ENCODE results near the gene RTL3.

The RTL3 gene, protein sequence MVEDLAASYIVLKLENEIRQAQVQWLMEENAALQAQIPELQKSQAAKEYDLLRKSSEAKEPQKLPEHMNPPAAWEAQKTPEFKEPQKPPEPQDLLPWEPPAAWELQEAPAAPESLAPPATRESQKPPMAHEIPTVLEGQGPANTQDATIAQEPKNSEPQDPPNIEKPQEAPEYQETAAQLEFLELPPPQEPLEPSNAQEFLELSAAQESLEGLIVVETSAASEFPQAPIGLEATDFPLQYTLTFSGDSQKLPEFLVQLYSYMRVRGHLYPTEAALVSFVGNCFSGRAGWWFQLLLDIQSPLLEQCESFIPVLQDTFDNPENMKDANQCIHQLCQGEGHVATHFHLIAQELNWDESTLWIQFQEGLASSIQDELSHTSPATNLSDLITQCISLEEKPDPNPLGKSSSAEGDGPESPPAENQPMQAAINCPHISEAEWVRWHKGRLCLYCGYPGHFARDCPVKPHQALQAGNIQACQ

DNA sequence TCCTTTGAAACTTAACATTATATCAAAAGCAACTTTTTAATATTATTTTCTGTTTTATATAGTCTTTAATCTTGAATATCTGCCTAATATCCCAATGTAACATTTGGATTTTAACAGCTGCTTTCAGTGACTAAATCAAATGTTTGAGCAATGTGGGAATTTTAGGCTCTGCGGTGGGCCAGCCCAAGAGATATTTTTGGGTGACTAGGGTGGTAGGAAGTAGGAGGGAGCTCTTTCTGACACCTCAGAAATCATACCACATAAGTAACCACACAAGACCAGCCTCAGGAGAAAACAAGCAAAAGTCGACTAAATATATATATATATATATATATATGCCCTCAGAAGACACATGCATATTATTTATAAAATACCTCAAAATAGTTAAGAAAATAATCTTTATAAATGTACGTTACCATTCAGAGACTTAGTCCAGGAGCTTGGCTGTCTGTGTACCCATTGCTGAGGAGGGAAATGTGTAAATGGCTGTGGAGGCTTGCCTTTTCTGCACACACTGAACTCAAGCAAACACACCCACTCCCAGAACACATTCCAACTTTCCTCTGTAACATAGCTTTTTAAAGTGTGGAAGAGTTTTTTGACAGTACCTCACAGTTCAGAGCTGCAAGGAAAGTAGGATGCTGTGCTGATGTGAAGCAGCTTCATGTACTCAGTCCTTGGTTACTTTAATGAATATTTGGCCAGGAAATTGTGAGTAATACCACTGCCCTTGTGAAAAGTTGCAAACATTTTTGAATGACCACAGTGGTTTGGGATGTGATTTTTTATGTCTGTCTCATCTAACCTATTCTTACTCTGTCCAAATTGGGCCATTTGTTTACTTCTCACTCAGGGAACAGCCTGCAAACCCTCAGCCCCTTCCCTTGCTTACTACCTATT lies at the start of gene RTL3:
TSS of gene RTL3 (minus strand) at position 484 of the 900 bp plus-strand sequence. CDS start 908 bp downstream, outside the sequence.
- FAIRE-seq (peak; percentile 94), DNase-seq (ENCODE audit: insufficient read length, low spot score) (no peak)
- TF ChIP-seq POLR2A (IDR thresholded peaks at IDR 0.05; ENCODE audit: low read depth, low read length): no peak

DNA sequence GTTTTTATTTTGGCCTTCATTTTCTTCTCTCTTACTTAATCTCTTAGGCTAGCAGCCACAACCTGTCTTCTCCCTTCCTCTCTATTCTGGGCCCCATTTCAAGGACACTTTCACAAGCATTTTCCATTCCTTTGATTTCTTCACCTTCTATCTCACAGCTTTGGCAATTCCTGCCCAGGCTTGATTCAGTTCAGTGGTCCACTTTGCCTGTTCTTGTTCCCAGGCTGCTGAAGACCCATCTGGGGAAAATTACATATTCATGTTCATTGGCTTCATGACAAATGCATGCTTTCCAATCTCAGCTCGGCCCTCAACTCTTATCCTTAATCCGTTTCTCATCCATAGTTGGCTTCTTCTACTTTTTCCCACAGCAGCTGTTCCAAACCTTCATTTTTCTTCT lies 49.7 kb upstream of the RTL3 start:
- TF ChIP-seq POLR2A (IDR thresholded peaks at IDR 0.05; ENCODE audit: low read depth, low read length): no peak
- FAIRE-seq (no peak), DNase-seq (ENCODE audit: insufficient read length, low spot score) (no peak)

DNA sequence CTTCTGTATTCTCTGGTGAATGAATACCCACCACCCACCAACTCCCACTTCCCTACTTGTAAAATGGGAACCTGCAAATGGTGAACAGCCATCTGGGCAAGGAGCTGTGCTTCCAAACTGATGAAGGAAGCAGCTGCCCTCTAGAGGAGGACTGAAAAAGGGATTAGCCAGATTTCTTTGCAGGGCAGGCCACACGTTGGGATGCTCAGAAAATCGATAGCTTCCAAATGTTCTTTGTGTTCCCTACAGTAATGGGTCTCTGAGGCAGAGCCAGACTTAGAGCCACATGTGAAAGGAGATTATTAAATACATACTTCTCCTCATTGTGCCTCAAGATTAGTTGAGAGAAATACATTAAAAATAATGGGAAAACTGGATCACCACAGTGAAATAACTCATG lies 49.1 kb upstream of the RTL3 start:
- DNase-seq (ENCODE audit: insufficient read length, low spot score) (peak; percentile 1), FAIRE-seq (no peak)
- no peak for TF ChIP-seq POLR2A (IDR thresholded peaks at IDR 0.05; ENCODE audit: low read depth, low read length)

DNA sequence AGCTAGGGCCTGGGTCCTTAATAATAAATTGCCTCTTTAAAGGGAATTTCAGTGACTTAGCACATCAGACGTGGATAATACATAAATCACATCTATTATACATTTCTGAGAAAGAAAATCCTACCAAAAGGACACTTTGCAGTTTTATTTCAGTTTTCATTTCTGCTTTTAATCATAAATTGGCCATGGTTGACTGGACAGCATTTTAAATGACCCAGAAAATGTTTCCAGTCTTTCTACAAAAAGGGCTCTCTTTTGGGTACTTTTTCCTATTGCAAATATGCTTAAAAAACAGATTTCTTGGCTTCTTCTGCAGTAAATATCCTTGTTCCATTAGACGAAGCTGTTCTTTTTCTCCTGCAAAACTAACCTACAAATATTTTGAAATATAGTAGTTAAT lies 46.9 kb upstream of the RTL3 start:
- TF ChIP-seq POLR2A (IDR thresholded peaks at IDR 0.05; ENCODE audit: low read depth, low read length): no peak
- FAIRE-seq (no peak), DNase-seq (ENCODE audit: insufficient read length, low spot score) (no peak)

DNA sequence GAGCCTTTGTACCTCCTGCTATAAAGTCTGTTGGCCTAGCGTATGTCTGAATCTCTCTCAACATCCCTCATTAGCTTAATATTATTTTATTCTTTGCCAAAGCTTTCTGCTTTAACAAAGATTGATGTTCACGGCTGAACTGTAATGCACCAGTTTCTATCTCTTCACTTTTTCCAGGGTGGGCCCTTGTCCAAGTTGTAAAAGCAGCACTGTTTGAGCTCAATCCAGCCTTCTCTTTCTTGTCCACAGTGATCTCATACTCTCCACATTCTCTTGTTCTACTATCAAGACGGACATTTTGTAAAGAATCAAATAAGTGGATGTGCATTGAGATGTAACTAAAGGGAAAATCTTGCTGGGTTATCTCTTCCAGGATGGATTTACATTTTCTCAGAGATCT lies 34.4 kb upstream of the RTL3 start:
- FAIRE-seq: no peak
- no peak for TF ChIP-seq POLR2A (IDR thresholded peaks at IDR 0.05; ENCODE audit: low read depth, low read length)
- DNase-seq (ENCODE audit: insufficient read length, low spot score): no peak

DNA sequence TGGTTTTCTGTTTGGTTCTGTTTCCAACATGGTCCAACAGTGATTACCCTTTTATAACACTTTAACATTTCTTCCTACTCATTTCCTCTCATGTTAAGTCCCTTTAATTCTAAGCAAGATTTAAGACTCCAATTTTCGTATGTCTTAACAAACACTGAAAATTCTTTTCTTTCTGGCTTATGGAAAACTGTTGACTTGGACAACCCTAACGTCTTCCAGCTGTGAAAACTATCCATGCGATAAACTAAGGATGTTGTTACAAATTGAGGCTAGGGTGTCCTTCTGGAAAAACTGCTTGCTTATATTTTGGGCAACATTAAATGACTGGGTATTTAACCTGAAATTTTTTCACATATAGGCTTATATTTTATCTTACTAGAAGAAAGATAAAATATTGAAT lies 33.9 kb upstream of the RTL3 start:
- DNase-seq (ENCODE audit: insufficient read length, low spot score) (no peak), FAIRE-seq (no peak)
- TF ChIP-seq POLR2A (IDR thresholded peaks at IDR 0.05; ENCODE audit: low read depth, low read length): no peak

DNA sequence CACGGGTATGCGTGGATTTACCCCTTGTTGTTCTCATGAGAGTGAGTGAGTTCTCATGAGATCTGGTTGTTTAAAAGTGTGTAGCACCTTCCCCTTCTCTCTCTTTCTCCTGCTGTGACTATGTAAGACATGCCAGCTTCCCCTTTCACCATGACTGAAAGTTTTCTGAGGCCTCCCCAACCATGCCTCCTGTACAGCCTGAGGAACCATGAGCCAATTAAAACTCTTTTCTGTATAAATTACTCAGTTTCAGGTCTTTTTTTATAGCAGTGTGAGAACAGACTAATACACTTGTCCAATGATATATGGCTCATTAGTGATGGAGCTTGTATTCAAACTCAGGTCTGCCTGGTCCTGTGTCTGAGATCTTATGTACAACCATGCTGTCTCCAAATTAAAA lies 28.5 kb upstream of the RTL3 start:
- FAIRE-seq: no peak
- no peak for TF ChIP-seq POLR2A (IDR thresholded peaks at IDR 0.05; ENCODE audit: low read depth, low read length)

DNA sequence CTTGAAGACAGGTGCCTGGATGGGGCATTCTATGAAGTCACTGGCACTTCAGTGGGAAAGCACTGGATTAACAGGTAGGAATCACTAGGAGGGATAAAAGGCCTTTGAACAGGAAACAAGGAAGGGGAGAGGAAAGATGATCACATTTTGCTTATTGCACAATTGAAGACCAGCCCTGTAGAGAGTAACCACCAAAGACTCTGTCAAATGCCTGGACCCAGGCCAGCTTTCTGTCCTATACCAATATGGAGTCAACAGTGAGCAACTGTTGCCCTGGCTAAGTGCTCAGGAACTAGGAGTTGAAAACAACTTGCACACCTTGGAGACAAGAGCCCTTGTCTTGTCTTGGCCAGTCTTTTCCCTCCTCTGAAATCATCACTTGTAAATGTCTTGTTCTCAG lies 14.1 kb upstream of the RTL3 start:
- no peak for FAIRE-seq
- no peak for TF ChIP-seq POLR2A (IDR thresholded peaks at IDR 0.05; ENCODE audit: low read depth, low read length)
- no peak for DNase-seq (ENCODE audit: insufficient read length, low spot score)

More for the DNA sequence above, 28.5 kb upstream of the RTL3 start:
- no peak for DNase-seq (ENCODE audit: insufficient read length, low spot score)

DNA sequence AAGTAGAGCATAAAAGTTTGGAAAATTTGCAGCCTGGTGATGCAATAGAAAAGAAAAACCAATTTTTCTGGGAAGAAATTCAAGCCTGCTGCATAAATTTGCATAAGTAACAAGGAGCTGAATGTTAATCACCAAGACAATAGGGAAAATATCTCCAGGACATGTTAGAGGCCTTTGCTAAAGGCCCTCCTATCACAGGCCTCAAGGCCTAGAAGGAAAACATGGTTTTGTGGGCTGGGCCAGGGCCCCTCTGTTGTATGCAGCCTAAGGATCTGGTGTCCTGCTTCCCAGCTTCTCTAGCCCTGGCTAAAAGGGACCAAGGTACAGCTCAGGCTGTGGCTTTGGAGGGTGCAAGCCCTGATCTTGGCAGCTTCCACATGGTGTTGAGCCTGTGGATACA lies 6.2 kb upstream of the RTL3 start:
- no peak for DNase-seq (ENCODE audit: insufficient read length, low spot score)
- TF ChIP-seq POLR2A (IDR thresholded peaks at IDR 0.05; ENCODE audit: low read depth, low read length): no peak
- FAIRE-seq: no peak

DNA sequence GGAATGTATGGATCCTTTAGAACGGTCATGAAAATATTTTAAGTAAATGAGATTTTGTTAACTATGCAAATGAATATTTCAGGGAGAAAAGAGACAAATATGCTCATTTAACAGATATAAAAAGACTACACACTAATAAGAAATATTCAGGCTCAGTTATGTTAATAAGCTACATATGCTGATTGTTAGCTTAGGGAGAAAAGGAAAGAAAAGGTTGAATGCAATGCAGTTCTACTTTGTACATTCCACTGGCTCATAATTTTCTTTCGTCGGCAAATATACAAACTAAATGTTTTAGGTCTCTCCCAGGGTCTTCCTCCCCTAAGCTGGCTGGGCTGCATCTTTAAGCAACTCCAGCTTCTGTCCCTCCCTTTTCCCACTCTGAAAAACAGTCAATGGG lies 2.7 kb upstream of the RTL3 start:
- FAIRE-seq (no peak), DNase-seq (ENCODE audit: insufficient read length, low spot score) (no peak)
- no peak for TF ChIP-seq POLR2A (IDR thresholded peaks at IDR 0.05; ENCODE audit: low read depth, low read length)

DNA sequence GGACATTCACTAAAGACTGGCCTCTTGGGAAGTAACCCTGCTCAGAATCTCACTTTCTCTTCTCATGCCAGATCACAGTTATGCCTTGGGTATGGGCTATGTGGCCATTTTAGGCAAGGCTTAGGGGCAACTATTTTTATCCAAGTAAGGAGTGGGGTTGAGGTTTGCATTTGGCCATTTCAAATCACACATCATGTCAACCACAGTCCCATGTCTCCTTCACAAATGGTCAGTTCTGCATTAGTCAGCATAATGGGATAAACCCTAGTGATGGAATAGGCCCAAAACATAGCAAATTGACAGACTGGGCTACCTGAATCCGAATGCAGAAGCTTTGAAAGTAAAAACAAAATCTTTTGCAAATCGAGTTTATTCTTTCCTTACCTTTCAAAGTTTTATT lies 827 bp upstream of the RTL3 start:
- TF ChIP-seq POLR2A (IDR thresholded peaks at IDR 0.05; ENCODE audit: low read depth, low read length): no peak
- FAIRE-seq: no peak

DNA sequence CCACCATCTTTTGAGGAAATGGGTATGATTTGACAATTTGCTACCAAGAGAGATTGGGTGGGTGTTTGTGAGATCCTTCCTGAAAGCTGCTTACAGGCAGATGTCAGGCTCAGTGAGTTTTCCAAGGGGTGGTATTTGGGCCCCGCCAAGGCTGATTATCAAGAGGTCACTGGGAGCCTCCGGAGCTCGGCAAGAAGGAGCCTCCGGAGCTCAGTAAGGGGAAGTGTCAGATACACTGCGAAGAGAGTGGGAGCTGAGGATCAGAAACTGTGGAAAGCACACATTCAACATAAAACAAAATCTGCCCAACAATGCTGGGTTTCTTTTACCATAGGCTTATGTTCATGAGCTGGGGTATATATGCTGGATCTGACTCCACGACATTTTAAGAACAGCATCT lies 714 bp downstream of the RTL3 start:
- DNase-seq (ENCODE audit: insufficient read length, low spot score) (no peak), FAIRE-seq (no peak)
- no peak for TF ChIP-seq POLR2A (IDR thresholded peaks at IDR 0.05; ENCODE audit: low read depth, low read length)

More for the DNA sequence above, 827 bp upstream of the RTL3 start:
- no peak for DNase-seq (ENCODE audit: insufficient read length, low spot score)

DNA sequence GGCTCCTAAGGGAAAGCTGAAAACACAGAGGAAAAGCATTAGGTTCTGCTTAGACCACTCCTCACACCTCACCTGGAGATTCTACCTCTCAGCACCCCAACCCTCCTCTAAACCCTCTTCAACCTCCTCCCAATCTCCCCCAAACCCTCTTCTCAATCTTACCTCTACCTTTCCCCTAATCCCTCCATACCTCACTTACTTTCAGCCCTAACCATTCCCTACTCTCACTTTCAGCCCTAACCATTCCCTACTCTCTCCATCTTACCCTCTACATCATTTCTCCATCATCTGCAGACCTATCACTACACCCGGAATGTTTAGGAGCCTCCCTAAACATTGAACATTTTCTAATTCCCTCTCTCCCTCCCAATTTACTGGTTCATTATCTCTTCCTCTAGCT lies 3.5 kb downstream of the RTL3 start:
- FAIRE-seq: no peak

DNA sequence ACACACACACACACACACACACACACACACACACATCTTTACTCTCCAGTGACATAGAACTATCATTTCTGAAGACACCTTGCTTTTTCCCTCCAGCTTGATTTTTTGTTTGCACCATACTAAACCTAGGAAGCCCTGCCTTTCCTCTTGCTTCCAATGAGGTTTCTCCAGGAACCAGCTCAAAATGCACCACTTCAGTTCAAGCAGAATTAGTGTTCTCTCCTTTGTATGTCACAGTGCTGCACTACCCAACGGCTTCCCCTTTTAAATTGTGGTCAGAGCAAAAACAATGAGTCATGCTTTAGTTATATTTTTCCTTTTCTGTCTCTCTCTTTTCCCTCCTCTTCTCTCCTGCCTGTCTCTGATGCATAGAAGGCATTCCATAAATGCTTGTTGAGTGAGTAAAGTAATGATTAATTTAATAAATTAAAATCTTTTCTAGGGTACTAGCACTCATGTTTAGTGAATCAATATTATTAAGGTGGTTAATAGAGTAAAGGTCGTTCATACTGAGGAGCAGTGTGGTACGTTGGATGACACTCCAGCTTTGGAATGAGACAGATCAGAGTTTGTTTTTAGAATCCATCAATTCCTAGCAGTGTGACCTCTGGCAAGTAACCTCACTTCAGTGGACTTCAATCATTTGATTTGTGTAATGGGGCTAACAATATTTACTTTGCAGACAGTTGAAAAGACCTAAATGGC lies 5.9 kb downstream of the RTL3 start:
- FAIRE-seq (peak; percentile 80), DNase-seq (ENCODE audit: insufficient read length, low spot score) (no peak)
- no peak for TF ChIP-seq POLR2A (IDR thresholded peaks at IDR 0.05; ENCODE audit: low read depth, low read length)

More for the DNA sequence above, 3.5 kb downstream of the RTL3 start:
- DNase-seq (ENCODE audit: insufficient read length, low spot score): no peak
- TF ChIP-seq POLR2A (IDR thresholded peaks at IDR 0.05; ENCODE audit: low read depth, low read length): no peak
